DMS79 (cell line): ENCODE data around the gene OGA.

Experiments
- DNase-seq: peaks from one replicate; lab custom pipeline; 2025; lab: John Stamatoyannopoulos, UW

OGA gene

DNA sequence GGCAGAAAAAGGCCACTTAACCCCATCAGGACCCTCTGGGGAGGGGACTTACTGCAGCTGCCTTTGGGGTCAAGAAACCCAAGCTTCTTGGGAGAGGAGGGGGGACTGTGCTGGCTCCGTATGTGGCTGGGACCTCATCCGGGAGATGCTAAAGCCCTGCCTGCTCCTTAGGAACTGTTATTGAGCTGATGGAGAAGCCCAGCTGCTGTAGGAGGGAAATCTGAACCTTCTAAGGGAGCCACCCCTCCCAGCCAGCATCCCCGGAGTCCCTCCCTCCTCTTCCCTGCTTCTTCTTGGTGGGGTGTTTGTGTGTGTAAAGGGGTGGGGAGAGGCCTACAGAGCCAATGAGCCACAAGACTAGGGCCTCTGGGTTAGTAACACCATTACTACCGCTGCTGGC is 17.1 kb upstream of the OGA start:
- no peak for DNase-seq

DNA sequence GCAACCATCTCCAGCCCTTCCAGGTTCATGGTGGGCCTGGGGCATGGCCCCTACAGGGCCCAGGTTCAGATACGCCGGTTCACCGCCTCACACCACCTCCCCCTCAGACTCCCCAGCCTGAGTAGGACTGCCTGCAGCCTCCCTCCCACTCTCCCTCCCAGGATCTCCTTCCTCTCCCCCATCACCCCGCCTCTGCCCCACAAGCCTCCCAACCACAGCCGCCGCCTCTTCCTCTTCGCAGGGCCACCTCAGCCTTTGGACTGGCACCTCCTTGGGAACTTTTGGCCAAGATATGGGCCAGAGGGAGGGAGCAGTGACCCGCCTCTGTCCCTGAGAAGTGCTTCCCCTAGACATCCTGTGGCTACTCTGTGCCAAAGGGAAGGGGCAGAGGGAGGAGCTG is 16.1 kb upstream of the OGA start:
- no peak for DNase-seq

DNA sequence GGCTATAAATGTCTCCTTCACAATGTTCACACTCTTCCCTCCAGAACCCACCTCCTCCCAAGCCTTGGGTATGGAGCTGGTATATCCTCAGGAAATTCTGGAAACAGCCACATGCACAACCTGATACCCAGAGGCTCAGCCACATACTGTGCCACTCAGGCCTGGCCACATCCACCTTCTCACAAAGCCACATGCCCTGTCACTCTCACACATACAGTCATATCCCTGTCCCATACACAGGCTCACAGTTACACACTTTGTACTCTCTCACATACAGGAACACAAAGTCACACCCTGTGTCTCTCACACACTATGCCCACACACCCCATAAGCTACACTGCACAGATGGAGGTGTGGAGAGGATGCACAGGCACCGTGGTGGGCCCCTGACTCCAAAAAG is 15.2 kb upstream of the OGA start:
- no peak for DNase-seq

DNA sequence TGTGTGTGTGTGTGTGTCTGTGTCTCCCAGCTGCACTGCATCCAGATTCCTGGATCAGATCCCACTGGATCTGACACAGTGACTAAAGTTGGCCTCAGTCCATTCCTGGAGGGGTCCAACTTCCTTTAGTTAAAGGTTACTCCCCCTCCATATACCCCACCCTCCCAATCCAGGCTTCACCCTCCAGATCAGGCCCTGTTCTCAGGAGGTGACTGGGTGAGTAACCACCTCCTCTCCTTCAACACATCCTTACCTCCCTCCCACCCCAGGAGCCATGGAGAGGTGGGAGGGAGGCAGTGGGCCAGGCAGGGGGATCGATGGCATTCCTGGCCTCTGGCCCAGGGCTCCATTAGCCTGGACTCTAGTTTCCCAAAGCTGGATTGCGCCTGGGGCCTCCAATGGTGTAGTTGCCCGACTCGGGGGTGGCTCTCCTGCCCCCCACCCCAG is 14.1 kb upstream of the OGA start:
- DNase-seq = no peak

DNA sequence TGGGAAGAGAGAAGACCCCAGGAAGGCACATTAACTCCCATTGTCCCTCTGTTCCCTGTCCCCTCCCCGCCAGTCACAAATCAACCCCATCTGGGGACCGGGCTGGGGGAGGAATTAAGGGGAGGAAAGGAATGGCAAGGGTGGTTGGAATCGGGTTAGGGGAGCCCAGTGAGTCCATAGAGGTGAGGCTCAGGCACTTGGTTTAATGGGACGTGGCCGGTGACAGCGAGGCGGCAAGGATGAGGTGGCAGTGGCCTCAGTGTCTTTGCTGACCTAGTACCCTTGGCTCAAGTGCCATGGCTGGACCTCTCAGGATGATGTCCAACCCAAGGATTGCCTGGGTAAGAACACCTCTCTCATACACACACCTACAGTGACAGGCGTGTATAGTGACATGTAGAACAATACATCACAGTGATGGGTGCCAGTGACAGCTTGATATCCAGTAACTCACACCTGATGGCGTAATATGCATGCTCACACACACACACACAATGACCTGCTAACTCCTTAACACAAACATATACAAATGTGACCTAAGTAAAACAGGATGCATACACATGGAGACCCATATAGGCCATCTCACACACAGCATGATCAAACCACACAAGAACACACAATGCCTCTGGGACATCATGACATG is 13.0 kb upstream of the OGA start:
- DNase-seq = no peak

DNA sequence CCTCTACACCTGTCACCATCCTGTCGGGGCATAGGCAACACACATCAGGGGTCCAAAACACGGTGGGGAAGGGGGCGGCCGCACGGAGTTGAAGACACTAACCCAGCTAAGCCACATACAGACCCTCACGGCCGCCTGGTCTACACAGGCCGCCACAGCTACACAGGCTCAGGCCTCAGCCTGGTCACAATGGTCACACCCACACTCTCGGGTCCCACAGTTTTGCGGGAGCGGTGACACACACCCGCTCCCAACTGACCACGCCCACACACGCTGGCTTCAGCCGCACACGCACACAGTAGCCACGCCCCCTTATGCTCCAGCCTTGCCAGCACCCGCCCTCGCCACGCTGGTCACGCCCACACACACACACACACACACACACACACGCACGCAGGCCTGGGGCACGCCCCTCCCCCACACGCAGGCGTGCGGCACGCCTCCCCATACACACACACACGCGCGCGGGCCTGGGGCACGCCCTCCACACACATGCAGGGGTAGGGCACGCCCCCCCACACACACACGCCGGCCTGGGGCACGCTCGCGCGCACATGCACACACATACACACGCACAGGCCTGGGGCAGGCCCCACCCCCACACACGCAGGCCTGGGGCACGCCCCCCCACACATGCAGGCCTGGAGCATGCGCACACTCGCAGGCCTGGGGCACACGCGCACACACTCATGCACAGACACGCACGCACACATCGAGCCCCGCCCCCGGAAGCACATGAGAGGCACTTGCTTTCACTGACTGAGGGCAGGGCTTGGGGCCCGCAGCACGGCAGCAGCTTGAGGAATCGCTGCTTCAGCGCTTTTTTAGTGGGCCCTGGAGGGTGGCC is 12.3 kb upstream of the OGA start:
- peak; percentile 24 for DNase-seq

DNA sequence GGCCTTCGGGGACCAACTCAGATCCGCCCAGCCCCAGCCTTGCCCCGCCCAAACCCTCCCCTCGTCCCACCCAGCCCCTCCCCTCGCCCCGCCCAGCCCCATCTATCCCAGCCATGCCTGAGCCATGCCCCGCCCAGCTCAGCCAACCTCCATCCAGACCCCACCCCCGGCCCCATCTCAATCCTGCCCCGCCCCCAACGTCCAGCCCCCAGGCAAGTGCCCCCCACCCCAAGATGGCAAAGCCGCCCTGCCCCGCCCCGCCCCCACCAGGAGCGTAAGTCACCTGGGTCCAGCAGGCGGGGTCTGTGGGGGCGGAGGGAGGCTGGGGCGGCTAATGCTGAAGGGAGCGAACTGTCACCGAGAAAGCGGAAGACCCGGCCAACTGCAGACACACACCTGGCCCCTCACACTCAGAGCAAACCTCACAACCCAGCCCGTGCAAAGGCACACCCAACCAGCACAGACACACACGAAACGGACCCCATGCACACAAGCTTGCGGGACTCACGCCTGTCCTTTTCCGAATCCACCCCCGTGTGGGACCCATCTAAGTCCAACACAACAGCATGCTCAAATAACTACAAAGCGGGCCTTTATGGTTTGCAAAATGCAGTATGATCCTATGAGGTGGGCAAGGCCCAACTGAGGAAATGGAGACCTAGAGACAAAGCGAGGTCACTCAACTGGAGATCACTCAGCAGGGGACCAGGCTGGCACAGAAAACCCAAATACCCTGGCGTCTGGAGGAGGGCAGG is 11.5 kb upstream of the OGA start:
- no peak for DNase-seq

DNA sequence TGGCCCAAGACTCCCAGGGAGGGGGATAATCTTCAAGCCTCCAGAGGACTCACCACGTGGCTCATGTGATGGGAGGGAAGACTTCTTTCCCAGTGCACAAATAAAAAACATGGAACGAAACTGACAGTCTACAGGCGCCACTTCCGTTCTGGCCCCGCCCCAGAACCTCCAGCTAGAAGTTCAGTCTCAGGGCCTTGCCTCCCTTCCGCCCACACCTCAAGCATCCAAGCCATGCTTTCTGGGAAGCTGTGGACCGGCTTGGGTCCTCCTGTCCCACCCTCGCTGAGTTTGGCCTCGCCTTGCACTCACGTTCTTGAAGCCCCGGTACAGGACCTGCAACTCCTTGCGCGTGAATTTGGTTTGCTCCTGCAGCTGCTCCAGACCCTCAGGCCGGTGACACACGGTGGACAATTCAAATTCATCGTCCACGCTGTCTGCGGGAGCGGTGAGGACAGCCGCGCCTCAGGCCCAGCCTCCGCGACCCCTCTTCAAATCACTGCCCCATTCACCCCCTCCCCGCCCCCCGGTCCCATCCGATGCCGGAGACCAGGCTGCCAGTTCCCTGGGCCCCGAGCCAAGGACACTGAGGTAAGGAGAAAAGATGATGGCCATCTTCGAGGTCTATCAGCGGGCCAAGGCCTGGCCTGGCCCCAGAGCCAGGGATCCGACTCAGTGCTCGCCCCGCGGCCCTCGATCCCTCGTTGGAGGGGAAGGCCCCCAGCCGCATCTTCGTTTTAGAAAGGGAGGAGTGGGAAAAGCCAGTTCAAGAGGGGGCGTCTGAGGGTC is 10.7 kb upstream of the OGA start:
- no peak for DNase-seq

DNA sequence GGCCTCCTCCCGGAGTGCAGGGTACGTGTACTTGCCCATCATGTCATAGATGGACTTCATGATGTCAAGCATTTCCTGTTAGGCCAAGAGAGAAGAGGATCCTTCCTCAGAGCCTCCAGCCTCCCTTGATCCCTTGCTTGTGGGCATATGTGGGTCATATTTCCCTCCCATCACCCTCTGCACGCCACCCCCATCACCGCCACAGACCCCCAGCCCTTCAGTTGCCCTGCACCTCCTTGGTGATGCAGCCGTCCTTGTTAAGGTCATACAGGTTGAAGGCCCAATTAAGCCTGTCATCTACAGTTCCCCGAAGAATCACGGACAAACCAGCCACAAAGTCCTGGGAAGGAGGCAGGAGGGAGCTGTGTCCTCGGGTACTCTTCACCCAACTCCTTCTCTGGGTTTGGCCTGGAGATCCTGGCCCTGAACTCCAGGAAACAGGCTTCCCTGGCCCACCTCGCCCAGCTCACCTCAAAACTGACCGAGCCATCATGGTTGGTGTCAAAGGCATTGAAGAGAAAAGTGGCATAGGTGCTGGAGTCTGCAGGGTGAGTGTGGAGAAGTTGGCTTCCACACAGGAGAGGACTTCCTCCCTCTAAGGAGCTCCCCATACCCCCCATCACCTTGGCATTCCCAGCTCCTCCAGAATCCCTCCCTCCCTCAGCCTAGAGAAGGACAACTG is 9.8 kb upstream of the OGA start:
- no peak for DNase-seq

DNA sequence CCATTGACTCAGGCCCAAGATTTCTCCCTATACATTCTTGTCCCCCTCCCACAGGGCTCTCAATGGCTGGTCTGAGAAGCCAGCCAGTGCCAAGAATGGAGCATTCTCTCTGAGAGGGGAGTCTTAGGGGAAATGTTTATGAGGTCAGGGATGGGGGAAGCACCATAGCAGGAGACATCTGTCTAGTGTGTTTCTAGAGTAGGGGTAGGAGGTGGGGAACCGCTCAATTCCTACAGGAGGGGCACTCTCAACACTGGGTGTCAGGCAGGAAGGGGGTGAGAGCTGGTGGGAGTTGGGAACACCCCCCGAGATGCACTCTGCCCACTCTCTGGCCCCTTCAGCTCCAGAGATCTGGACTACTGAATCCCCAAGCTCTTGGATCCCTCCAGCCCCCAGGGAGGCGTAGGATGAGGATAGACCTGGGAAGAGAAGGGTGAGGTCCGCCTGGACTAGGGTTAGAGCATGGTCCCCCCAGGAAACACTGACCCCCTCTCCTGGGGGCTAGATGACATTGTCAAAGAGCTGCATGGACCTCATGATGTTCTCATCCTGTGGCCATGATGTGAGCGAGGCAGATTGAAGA is 8.7 kb upstream of the OGA start:
- no peak for DNase-seq

DNA sequence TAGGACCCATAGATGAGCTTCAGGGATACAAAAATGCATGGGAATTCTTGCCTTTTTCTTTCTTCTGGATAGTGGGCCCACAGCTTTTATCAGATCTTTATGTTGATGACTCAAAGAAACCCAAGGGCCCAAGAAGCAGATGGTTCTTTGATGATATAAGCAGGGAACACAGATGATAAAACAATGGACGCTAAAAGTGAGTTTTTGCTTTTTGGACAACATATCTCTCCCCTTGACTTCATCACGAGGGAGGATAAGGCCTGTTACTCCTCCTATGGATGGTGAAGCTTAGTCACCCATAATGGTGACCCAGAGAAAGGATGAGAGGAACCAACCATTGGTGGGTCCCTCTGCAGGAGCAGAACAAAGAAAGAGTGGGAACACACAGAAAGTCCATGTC is 6.5 kb upstream of the OGA start:
- DNase-seq = no peak

DNA sequence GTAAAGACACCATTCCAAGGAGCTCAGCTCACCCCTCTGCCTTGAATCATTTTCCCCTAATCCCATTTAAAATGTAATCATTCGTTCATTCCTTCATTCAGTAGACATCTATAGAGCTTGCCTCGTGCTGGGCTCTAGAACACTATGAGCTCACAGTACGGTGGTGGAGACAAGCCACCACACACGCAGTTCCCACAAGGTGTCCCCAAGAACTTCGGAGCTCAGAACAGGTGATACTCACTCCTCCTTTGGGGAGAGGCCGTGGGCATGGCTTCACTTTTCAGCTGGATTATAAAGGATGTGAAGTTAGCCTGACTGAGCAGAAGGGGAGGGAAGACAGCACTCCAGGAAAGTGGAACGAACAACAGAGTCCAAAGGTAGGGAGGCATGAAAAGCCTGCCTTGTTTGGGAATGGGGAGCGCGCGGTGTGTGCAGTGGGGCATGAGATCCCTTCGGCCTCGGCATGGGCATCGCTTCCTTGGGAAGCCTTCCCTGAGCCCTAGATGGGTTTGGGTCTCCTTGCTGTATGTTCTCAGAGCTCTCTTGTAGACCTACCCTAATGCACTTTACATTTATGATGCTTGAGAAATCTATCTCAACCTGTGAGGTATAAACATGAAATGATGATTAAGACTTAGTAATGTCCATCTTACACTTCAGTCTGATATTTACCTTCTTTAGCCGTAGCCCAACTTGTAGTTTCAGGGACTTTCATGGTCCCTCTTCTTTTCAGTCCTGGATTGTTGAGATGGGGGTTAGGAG is 809 bp upstream of the OGA start:
- peak; percentile 55 for DNase-seq

DNA sequence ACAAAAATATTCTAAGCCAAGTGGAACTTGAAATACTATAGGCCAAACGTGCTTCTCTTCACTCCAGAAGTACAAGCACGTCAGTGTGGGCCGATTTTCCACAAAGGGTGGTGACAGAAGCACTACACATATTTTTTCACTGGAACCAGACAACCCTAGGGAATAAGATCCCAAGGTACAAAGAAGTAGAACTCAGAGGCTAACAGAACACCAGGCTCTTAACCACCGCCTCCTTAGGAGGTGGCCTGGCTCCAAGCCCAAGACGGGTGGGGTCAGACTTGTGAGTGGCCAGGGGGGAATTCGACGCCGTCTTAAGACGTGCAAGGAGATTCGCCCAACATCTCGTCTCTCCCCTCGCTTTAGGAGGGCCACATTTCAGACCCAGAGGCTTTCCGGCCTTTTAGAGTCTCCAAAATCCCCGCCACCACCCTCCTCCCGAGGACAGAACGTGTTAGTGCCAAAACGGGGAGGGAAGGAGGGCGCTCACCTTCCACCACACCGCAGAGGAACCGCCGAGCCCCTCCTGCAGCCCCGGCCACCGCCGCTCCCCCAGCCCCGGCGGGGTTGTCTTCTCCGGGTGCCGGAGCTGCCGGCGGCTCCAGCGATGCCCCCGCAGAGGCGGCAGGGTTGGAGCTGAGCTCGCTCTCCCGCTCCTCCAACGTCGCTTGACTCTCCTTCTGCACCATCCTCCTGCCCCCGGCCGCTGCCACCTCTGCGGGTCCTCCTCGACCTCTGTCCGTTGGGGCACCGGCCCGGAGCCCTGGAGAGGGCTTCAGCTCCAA is 716 bp downstream of the OGA start:
- DNase-seq = peak; percentile 49

DNA sequence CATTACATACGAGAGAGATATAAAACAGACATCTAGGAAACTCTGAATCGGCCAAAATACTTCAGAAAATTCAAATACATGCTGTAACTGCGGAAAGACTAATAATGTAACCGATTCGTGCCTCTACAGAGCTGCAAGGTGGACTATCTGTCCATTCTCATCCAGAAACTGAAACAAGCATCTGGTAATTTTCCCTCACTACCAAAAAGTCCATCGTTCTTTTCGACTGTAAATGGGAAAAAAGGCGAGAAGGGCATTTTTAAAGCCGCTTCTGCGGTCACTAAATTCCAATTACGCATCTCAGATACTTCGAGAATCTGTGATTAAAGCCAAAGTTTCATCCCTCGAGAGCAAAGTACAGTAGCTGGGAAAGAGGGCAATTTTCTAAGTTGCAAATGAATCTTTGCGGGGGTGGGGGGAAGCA is 1.3 kb downstream of the OGA start:
- DNase-seq = no peak

DNA sequence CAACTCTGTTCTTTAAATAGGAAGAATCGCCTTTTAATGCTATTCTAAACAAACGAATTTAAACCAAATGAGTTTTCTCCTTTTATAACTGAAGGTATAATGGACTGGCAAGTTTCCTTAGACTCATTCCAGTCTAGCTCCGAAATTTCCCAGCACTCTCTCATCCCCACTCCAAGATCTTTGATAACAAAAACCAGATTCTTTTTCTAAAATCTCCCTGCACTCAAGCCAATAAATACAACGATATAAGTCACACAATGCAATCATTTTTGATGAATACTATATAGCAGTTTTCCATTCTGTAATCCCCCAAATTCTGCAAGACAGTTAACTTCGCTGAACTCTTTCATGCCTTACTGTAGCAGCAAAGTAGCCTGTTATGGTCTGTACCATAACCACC is 1.9 kb downstream of the OGA start:
- DNase-seq = no peak

DNA sequence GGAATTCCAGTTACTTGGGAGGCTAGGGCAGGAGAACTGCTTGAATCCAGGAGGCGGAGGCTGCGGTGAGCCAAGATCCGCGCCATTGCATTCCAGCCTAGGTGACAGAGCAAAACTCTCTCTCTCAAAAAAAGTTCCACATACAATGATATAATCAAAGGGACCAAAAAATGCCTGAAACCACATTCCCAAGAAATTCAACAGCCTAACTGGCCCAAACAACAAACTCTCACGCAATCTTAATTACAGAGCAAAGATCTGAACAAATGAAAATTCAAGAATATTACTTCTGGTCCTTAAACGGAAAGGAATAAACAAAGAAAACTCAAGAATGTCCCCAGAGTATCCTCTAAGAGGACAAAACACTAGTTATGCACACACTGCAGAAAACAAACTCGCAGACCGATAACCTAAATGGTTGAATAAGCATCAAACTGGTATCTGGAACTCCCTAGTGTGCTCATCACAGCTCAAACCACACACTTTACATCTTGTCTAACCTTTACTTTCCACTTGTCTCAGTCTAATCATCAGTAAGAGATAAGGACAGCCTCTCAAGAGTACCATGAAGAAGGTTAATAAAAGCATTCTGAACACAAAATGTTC is 3.7 kb downstream of the OGA start:
- peak; percentile 12 for DNase-seq

DNA sequence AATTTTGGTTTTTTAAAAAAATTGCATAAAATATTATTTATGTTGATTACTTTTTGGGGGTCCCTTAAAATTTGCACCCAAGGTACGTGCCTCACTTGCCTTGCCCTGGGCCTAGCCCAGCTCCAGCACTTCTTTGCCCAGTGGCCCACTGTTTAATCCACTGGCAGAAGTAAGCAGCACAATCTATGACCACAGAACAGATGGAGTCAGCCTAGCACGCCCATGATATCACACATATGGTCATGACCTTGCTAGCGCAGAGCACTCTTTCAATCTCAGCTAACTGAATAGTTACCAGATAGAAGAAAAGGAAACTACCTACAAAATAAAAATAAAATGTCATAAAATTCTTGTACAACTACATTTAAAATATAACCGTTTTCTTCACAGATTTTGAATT is 5.6 kb downstream of the OGA start:
- DNase-seq = no peak

DNA sequence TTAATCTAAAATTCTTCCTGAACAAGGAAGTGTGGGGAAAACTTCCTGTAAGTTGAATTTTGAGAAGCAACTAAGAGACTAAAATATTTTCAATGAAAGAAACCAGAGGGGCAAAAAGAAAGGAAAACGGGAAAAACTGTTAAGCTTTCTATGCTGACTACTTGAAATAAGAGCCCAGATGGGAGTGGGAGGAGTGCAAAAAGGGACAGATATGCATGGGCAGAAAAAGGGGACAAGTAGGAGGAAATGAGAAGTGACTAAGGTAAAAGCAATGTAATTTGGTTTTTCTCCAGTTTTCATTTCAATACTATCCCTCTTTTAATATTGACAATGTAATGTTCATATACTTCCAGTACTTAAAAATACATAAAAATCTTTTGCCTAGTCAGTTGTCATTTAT is 11.1 kb downstream of the OGA start:
- no peak for DNase-seq

DNA sequence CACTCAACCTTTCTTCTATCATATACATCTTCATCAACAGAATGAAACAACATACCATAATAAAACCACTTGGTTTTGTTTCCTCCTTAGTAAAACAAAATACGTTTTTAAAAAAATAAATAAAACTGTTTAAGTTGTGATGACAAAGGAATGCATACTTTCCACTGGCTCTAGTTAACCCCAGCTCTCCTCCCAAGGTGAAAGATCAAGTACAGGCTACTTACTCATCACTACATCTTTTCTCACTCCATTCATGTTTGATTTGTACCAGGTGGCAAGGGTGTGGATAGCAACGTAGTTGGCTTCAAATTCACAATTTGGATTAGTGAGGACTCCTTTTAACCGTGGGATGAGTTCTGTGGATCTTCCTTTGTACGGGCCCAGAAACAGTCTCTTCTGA is 14.7 kb downstream of the OGA start:
- DNase-seq = no peak
